ENCODE measurements around the gene CORO6.

DNA sequence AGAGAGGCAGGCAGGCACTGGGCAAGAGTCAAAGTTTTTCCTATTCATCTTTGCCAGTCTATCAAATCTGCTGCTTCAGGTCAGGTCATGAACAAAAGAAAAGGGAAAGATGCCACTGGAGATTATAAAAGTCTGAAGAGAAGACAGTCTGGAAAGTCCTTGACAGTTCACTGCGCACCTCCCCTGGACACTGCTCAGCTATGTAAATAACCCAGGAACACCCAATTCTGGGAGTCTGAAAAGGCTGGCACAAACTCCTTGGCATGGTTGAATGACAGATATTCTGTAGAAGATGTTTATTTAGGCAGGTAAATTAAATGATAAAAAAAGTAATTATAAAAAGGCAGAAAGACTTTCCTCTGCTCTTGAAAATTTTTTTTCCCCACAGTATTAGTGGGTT, 5.2 kb upstream of the CORO6 start:
- TF ChIP-seq ZNF274 (IDR thresholded peaks at IDR 0.05; ENCODE audit: low read depth, low read length) (no peak), YY1 (IDR thresholded peaks at IDR 0.05; ENCODE audit: insufficient read depth, insufficient read length) (no peak)

Data from NT2/D1 (cell line).